Right cardiac atrium (tissue), 5 donors: Measurements from ENCODE around the gene SFMBT2. TPM values are rescaled to one million over a fixed set of nuclear protein-coding genes. Genes with fewer than 3 reads are reported as not detected.
A peak's percentile ranks its signal among the peaks of the same experiment; 100 is the strongest.

Experiments
- ATAC-seq, 2 donors: fragments of 200-7000 bp; cut with Tn5 transposase; one replicate each; pipeline versions ENCODE4 v1.8.0 to v1.9.1; 2020; ENCODE audit warnings: moderate library complexity in 2 of 2, mild to moderate bottlenecking in 1 of 2
- DNase-seq, 3 donors: peaks; one replicate each; pipeline ENCODE4 v3.0.0-alpha.2; 2020
- H3K27ac ChIP-seq: one replicate; pipeline ENCODE4 v1.5.1; 2013; ENCODE audit warnings: mild to moderate bottlenecking, low read length, control low read depth, moderate library complexity
- H3K27me3 ChIP-seq: one replicate; pipeline ENCODE4 v1.6.1; 2013; ENCODE audit not compliant: control insufficient read depth, insufficient read depth
- H3K4me1 ChIP-seq: one replicate; pipeline ENCODE4 v1.6.1; 2013; ENCODE audit warnings: low read length; ENCODE audit not compliant: control insufficient read depth, insufficient read depth
- H3K4me3 ChIP-seq: one replicate; pipeline ENCODE4 v1.5.1; 2013; ENCODE audit warnings: low read length, control low read depth
- H3K9me3 ChIP-seq: one replicate; pipeline ENCODE4 v1.6.1; 2013; ENCODE audit warnings: low read length; ENCODE audit not compliant: control insufficient read depth
- WGBS: extraction: QIAGEN DNeasy Blood & Tissue Kit; methylation state at CpG from one replicate; pipeline ENCODE4 v1.1.7; 2013; 5-methylcytosine and 5-hydroxymethylcytosine counted together
- intact Hi-C, 4 donors: fragments of 100-400 bp; cut with DNase I; formaldehyde crosslinking; loops; one replicate each; pipeline versions ENCODE4 v1.11.0 to v1.14.0; 2022 to 2023
- polyA plus RNA-seq: library from polyadenylated mRNA; stranded (reverse); fragments of 200-250 nt; gene quantifications from one replicate; pipeline ENCODE4 v1.2.3, GENCODE V29; 2013
- total RNA-seq, 4 donors: library from RNA; stranded (reverse); fragmentation: NEBNext Ultra II Directional; extraction: Animal tissue kit (Norgen Biotek cat#: 25700); gene quantifications; one replicate each; pipeline ENCODE4 v1.2.1, GENCODE V29; 2021
- donor health status: healthy with polysubstance abuse.
- donor health status: DM: no; HTN: yes; CAD: no.
- donor health status: DM: no; HTN: no; CAD: no.
- donor health status: DM: no; HTN: yes; CAD: no; lungs with severe emphysema.
- donor health status: DM: yes; HTN: yes; CAD: no.

Gene SFMBT2
- total and polyA plus RNA-seq, 5 donors, result 3.3 to 12.9 (median 11.9) TPM

DNA sequence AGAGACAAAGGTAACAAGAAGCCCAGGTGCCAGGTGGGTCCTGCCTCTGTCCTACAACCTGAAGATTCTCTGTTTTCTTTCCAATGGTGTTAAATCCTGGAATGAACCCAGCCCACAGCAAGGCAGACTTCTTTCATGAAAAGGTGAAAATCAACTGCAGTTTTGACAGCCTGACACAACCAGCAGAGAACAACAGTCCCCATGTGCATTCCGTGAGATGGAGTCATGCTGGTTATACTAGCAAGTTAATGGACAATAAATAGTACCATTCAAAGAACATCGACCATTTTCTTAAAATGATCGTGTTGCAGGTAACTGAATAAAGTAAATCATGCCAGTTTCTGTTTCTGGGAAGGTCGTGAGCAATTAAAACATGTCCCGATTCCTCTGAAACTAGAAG lies 131.5 kb downstream of the SFMBT2 start:
- H3K27me3 ChIP-seq, result no peaks in the 10 kb centered on the region
- no peaks in the 10 kb centered on the region for H3K9me3 ChIP-seq
- no peak for ATAC-seq
- no peak for DNase-seq
- intact Hi-C loops, result no loop called here
- no peaks in the 10 kb centered on the region for H3K4me1 ChIP-seq
- H3K4me3 ChIP-seq, result no peak overlapping the region
- H3K27ac ChIP-seq, result no peak overlapping the region
- 87% methylated on average over 5 of the region's 5 CpGs for WGBS

DNA sequence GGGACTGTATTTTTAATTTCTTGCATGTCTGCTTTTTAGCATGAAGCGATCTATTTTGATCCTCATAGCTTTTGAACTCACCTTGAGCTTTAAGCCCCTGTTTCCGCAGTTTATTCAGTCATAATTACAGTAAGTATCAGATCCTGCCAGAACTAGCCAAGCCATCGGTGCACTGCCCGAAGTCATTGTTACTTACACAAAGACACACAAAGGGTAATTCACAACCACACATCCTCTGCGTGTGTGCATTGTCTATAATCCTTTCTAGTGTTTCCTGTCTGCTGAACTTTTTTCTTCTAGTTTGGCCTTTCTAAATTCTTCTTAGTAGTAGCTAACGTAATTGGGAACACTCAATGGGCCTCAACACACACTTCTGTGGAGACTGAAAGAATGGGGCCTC lies 133.0 kb downstream of the SFMBT2 start:
- DNase-seq, result no peak
- 67% methylated on average over 6 of the region's 6 CpGs for WGBS
- no peaks in the 10 kb centered on the region for H3K9me3 ChIP-seq
- no peaks in the 10 kb centered on the region for H3K27me3 ChIP-seq
- no peak overlapping the region for H3K27ac ChIP-seq
- H3K4me1 ChIP-seq, result no peaks in the 10 kb centered on the region
- no peak for ATAC-seq
- intact Hi-C loops, result no loop called here
- H3K4me3 ChIP-seq, result no peak overlapping the region

DNA sequence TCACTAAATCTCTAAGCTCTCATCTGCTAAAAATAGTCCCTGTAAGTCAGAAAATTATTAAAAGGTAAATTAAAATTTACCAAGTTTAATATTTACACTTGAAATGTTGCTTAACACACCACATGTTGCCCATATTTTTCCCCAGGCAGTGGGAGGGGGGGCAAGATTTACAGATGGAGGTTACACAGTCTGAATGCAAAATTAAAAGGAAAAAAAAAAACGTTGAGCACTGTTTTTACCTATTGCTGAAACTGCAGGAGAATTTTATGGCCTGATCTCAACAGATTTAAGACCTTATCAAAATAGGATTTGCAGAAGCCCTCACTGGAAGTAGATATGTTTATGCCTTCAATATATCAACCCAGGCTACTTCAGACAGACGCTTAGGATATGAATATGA lies 133.4 kb downstream of the SFMBT2 start:
- no peak overlapping the region for H3K4me3 ChIP-seq
- 55% methylated on average over 2 of the region's 2 CpGs for WGBS
- H3K27ac ChIP-seq, result no peak overlapping the region
- ATAC-seq (no peak), DNase-seq (no peak)
- intact Hi-C loops, result no loop called here
- no peaks in the 10 kb centered on the region for H3K27me3 ChIP-seq
- H3K9me3 ChIP-seq, result no peaks in the 10 kb centered on the region
- no peaks in the 10 kb centered on the region for H3K4me1 ChIP-seq

DNA sequence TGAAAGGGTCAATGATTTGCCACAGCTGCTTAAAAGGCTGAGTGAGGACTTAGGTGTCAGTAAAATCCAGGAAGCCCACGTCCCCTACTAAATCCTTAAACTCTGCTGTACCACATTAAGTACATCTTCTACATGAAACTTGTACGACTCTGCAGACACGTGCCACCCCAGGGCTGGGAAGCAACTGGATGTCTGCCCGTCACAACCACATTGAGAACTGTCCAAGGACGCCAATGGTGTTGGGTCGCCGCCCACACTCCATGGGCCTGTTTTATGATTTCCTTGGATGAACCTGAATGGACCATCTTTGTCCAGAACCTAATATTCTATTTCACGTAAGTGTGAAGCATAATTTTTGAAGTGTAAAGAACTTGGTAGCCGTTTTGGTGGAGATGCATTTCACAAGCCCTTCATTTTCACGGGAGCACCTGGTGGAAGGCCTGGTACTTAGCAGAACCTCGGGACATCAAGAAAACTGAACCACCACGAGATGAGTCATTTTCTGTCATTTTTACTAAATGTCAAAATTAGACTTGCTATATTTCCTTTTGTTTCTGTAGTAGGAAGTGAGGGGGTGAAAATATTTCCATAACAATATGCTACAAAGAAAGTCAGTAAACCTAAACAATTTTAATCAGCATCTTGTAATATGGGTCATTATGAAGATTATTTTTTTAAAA lies 134.9 kb downstream of the SFMBT2 start:
- Histone ChIP-seq H3K4me3 (no peak overlapping the region), H3K9me3 (no peaks in the 10 kb centered on the region), H3K27me3 (no peaks in the 10 kb centered on the region), H3K27ac (no peak overlapping the region), H3K4me1 (no peaks in the 10 kb centered on the region)
- ATAC-seq (no peak), DNase-seq (no peak)
- WGBS, result 81% methylated on average over 12 of the region's 12 CpGs
- intact Hi-C loops, result no loop called here

DNA sequence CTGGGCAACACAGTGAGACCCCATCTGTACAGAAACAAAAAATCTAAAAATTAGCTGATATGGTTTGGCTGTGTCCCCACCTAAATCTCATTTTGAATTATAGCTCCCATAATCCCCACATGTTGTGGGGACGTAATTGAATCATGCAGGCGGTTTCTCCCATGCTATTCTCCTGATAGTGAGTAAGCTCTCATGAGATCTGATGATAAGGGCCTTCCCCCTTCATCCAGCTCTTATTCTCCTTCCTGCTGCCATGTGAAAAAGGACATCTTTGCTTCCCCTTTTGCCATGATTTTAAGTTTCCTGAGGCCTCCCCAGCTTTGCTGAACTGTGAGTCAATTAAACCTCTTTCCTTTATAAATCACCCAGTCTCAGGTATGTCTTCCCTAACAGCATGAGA lies 136.5 kb downstream of the SFMBT2 start:
- no peaks in the 10 kb centered on the region for H3K27me3 ChIP-seq
- DNase-seq (no peak), ATAC-seq (no peak)
- 88% methylated on average over 2 of the region's 2 CpGs for WGBS
- no peaks in the 10 kb centered on the region for H3K4me1 ChIP-seq
- H3K27ac ChIP-seq, result no peak overlapping the region
- no peaks in the 10 kb centered on the region for H3K9me3 ChIP-seq
- no peak overlapping the region for H3K4me3 ChIP-seq
- intact Hi-C loops, result no loop called here

DNA sequence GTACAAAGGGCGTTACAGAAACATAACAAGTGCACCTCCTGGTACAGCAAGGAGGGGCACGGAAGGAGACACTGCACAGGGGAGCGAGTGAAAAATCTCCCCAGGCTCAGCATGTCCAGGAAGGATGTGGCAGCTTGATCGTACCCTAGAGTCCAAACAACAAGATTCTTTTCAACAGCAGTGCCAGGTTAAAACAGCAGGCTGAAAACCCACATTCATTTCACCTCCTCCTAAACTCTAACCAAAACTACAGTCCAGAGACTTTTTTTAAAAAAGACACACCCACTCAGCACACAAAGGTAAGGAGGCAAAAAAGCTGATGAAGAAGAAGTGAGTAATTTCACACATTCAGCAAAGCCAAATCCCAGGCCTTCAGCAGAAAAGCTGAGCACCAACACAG lies 138.8 kb downstream of the SFMBT2 start:
- 89% methylated on average over 4 of the region's 4 CpGs for WGBS
- Histone ChIP-seq H3K4me3 (no peak overlapping the region), H3K4me1 (no peaks in the 10 kb centered on the region), H3K27ac (no peak overlapping the region), H3K9me3 (no peaks in the 10 kb centered on the region), H3K27me3 (no peaks in the 10 kb centered on the region)
- intact Hi-C loops, result no loop called here
- no peak for ATAC-seq
- no peak for DNase-seq

DNA sequence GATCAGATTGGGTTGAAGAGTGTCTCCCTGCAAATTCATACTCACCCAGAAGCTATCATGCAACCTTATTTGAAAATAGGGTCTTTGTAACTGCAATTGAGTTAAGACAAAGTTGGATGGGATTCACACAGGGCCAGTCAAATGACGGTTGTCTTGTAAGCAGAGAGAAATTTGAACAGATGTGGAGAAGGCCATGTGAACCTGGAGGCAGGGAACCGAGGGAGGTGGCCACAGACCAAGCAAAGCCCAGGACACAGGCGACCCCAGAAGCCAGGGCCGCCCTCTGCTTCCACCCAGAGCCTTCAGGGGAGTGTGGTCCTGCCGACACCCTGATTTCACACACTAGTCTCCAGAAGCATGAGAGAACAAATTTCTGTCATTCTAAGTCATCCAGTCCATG lies 140.8 kb downstream of the SFMBT2 start:
- DNase-seq (no peak), ATAC-seq (no peak)
- Histone ChIP-seq H3K27me3 (no peaks in the 10 kb centered on the region), H3K27ac (no peak overlapping the region), H3K9me3 (no peaks in the 10 kb centered on the region), H3K4me1 (no peaks in the 10 kb centered on the region), H3K4me3 (no peak overlapping the region)
- WGBS, result 81% methylated on average over 5 of the region's 5 CpGs
- intact Hi-C loops, result loop anchor here in 1 of 4 donors (10.0 kb wide), 1 partner anchor 65 kb away; no protein-coding TSS in a partner anchor

DNA sequence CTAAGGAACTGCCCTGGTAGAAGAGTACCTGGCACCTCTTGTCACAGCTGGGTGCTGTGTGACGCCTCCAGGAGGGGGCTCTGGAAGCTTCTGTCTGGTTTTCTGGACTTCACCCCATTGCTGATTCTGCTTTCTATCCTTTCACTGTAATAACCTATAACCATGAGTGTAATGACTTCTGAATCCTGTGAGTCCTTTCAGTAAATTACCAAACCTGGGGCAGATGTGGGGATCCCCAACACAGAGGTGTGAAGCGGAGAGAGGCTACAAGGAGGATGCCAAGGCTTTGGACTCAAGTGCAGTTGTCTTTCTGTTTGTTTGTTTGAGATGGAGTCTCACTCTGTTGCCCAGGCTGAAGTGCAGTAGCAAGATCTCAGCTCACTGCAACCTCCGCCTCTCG lies 143.7 kb downstream of the SFMBT2 start:
- DNase-seq (no peak), ATAC-seq (no peak)
- Histone ChIP-seq H3K27ac (no peak overlapping the region), H3K4me1 (no peaks in the 10 kb centered on the region), H3K4me3 (no peak overlapping the region), H3K9me3 (no peaks in the 10 kb centered on the region), H3K27me3 (no peaks in the 10 kb centered on the region)
- intact Hi-C loops, result loop anchor here in 1 of 4 donors (10.0 kb wide), 1 partner anchor 68 kb away; no protein-coding TSS in a partner anchor
- WGBS, result 98% methylated on average over 4 of the region's 4 CpGs

DNA sequence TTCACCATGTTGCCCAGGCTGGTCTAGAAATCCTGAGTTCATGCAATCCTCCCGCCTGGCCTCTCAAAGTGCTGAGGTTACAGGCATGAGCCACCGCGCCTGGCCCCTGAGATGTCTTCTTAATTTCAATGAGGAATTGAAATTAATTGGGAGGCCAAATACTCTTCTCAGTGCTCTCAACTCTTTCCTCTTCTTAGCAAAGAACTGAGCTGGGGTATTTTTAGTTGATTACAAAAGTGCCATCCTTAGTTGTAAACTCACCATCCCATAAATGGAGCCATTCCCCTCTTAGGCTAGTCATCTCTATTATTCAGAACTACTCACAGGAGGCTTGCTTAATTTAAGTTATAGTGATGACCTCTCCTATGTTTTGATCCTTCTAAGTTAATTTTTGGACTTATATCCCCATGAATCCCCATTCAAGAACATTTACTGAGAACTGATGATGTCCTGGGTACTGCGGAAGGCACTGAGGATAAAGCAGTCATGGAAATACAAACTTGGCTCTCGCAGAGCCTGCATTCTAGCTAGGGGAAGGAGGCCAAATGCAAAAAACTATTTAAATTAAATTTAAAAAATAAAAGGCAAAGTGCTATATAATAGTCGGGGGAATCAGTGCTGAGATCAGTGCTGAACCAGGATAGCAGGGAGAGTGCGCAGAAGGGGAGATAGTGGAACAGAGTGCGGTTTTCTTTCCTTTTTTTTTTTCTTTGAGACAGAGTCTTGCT lies 145.3 kb downstream of the SFMBT2 start:
- intact Hi-C loops, result loop anchor here in 1 of 4 donors (10.0 kb wide), 1 partner anchor 69 kb away; no protein-coding TSS in a partner anchor
- Histone ChIP-seq H3K9me3 (no peaks in the 10 kb centered on the region), H3K27ac (no peak overlapping the region), H3K27me3 (no peaks in the 10 kb centered on the region), H3K4me3 (no peak overlapping the region), H3K4me1 (peaks cover 2% of the 10 kb centered on the region)
- ATAC-seq (no peak), DNase-seq (no peak)
- WGBS, result 88% methylated on average over 8 of the region's 8 CpGs

DNA sequence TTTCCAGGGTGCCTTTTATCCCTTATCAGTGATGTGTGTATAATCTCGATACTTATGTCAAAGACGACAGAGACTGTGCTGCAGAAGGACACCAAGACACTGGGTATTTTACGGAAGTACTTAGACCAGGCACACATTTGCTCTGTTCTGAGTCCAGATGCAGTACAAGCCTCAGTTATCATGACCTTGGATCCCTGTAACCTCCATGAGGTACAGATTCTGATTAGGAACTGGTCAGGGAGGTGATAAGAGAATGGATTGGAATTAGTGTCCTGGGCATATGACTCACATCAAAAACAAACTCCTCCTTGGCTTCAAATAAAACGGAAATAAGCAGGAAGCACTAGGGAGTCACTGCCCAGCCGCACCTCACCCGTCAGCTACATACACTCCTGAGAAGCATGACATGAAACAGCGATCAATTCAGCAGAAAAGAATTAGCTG lies 146.5 kb downstream of the SFMBT2 start:
- Histone ChIP-seq H3K9me3 (no peaks in the 10 kb centered on the region), H3K4me1 (peaks cover 2% of the 10 kb centered on the region), H3K4me3 (no peak overlapping the region), H3K27ac (peak overlapping the region; percentile 33), H3K27me3 (no peaks in the 10 kb centered on the region)
- WGBS, result 45% methylated on average over 7 of the region's 7 CpGs
- DNase-seq (peak in 1 of 3 donors; percentile 41), ATAC-seq (peak; percentile 7 to 85)
- intact Hi-C loops, result loop anchor here in 2 of 4 donors (5.0 to 10.0 kb wide), 2 partner anchors 70 to 143 kb away; no protein-coding TSS in a partner anchor

DNA sequence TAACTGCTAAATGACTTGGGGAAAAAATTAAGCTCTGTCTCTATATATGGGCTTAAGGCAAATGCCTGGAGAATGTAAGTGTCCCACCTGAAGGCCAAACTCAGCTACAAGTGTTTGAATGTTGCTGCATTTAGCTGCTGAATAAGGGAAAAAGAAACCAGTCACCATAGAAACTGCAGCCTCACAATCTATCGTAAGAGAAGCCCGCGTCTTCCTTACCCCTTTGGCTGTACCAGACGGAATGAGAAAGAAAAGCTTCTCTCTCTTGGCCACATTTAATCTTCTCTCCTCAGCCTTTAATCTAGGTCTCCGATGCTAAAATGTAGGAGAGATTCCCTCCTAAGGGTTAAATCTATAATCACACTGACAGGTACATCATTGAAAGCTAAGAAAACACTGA lies 147.2 kb downstream of the SFMBT2 start:
- no peak overlapping the region for H3K27ac ChIP-seq
- intact Hi-C loops, result loop anchor here in 2 of 4 donors (5.0 to 10.0 kb wide), 2 partner anchors 71 to 144 kb away; no protein-coding TSS in a partner anchor
- ATAC-seq, result no peak
- DNase-seq, result no peak
- H3K9me3 ChIP-seq, result no peaks in the 10 kb centered on the region
- no peaks in the 10 kb centered on the region for H3K27me3 ChIP-seq
- H3K4me1 ChIP-seq, result peaks cover 2% of the 10 kb centered on the region
- H3K4me3 ChIP-seq, result no peak overlapping the region
- WGBS, result 90% methylated on average over 5 of the region's 5 CpGs
